DMS79 treated with DMSO at 0.1 percent for 48 hours (cell line): Measurements from ENCODE around the gene CHST11.
"Not testable (repeated sequence)": the region's sequence is repeated elsewhere in the genome, so short reads cannot be mapped to it uniquely, and the experiment has no call there.

ENCODE experiments used
- DNase-seq: peaks from one replicate; lab custom pipeline; 2025; lab: John Stamatoyannopoulos, UW

Gene CHST11

GRCh38 chr12:104767261-104767660 is 310.5 kb downstream of the CHST11 start:
- no peak for DNase-seq

DNA sequence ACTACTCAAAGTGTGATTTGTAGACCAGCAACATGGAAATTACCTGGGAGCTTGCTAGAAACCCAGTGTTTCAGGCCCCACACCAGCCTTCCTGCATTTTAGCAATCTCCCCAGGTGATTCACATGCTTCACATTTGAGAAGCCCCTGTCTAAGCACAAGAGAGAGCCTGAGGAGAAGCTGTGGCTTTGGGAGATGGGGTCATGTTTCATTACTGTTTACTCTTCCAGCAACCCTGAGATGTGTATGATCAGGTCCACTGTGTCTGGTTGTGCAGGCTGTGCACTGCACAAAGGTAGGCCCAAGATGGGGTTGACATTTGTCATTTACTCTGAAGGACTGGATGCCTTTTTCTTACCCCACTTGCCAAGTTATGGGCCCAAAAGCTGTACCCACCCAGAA is 311.3 kb downstream of the CHST11 start:
- no peak for DNase-seq

- DNase-seq = no peak
Observed at GRCh38 chr12:104769144-104769561, 312.4 kb downstream of the CHST11 start.

DNA sequence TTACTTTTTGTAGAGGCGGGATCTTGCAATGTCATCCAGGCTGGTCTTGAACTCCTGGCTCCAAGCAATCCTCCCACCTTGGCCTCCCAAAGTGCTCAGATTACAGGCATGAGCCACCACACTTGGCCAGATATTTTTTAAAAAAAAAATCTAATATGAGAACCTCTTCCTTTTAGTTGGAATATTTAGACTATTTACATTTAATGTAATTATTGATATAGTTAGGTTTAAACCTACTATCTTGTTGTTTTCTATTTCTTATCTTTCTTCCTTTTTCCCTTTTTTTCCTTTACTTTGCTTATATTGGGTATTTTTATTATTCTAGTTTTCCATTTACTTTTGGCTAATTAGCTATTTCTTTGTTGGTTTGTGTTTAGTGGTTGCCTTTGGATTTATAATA is 315.6 kb downstream of the CHST11 start:
- DNase-seq = no peak

GRCh38 chr12:104775731-104776231 is 319.0 kb downstream of the CHST11 start:
- DNase-seq = no peak

GRCh38 chr12:104779134-104779533 is 322.4 kb downstream of the CHST11 start:
- no peak for DNase-seq

GRCh38 chr12:104782296-104782695 is 325.5 kb downstream of the CHST11 start:
- DNase-seq = no peak

GRCh38 chr12:104784592-104784991 is 327.8 kb downstream of the CHST11 start:
- no peak for DNase-seq

GRCh38 chr12:104785886-104786285 is 329.1 kb downstream of the CHST11 start:
- DNase-seq = no peak

DNA sequence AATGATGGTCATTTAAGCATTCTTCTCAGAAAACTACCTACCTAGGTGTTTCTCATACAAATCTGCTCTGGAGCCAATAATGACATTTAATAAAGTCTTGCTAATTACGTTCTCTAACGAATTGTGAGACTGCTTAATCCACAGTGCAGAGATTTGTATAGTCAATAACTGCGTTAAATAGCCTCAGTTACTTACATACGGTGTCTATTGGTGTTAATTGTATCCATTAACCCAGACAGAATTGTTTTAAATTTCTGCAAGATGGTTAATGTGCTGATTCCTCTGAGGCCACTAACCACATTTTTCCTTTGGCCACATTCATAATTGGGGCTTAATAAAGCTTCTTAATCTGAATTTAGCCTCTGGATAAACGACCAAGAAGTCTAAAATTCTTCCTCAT is 329.6 kb downstream of the CHST11 start:
- DNase-seq = no peak

DNA sequence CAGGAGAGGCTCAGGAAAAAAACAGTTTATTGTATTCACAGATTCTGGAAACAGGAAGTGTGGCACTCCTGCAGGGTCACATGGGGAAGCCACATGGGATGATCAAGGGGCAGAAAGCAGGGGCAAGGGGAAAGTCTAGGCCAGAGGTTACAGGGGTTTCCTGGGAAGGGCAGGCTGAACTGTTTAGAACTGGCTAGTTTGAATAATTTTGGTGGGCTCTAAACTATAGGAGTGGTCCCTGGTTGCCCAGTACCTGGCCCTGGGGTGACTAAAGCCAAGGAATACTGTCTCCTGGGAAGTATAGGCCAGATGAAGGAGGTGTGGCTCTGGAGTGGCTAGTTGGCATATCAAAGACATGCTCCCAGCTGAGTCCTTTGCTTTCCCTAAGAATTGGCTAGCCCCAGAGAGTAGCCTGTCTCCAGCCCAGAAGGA is 332.1 kb downstream of the CHST11 start:
- no peak for DNase-seq

DNA sequence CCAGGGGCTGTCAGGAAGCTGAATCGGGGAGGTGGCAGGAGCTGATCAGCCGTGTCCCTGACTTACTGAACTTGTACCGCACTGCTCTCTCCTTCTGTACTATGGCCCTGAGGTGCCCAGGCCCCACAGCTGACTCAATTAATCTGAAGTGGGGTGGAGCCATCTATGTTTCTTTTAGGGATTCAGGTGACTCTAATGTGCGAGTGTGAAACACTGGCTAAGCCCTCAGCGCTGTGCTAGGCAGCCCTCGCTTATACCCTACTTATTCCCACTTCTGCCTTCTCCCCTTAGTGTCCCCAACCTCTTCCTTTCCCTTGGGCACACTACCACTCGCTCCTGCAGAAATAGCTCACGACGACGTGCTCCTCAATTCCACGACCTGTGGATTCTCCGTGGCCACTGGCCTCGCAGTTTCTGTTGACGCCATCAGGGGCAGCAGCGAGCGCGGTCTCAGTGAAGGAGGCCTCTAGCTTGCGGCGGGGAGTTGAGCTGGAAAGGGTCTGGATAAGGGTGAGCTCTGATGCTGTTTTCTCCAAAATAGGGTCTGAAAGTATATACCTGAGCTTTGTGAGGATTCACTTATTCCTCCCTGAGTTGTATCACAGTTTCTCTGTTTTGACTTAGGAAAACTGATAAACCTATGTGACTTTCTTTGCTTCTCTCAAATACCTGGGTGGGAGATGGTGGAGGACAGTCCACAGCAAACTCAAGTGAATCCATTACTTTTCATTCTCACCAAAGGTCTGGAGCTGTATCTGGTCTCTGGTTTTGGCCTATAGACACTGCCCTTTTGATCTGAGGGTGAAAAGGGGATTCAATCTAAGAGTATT is 333.8 kb downstream of the CHST11 start:
- no peak for DNase-seq

DNA sequence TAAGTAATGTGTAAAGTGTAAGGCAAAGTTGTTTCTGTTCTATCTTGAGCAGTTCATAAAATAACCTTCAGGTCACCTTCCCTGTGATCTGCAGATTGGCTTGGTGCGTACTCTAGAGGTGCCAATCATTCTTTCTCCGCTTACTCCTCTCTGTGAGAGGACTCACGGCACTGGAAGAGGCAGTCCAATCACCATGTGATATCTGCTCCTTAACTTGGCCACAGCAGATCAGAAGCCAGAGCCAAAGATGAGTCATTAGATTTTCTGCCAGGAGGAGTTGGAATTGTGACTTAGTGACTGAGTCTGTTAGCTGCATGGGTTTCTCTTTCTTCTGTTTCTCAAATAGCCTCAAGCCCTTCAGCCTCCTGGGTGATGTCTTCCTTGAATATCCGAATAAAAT is 335.8 kb downstream of the CHST11 start:
- no peak for DNase-seq

- DNase-seq = no peak
Observed at GRCh38 chr12:104793285-104793684, 336.5 kb downstream of the CHST11 start.

DNA sequence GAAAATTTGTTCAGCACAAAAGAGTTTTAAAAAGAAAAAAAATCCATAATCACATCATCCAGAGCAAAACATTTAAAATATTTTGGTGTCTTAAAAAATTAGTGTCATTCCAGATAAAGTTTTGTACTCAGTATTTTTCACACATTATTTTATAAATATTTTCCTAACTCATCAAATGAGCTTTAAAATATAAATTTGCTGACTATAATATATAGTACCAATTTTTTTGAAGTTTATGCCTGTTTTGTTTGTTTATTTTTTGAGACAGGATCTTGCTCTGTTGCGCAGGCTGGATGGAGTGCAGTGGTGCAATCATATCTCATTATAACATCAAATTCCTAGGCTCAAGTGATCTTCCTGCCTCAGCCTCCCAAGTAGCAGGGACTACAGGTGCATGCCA is 337.2 kb downstream of the CHST11 start:
- DNase-seq = no peak

DNA sequence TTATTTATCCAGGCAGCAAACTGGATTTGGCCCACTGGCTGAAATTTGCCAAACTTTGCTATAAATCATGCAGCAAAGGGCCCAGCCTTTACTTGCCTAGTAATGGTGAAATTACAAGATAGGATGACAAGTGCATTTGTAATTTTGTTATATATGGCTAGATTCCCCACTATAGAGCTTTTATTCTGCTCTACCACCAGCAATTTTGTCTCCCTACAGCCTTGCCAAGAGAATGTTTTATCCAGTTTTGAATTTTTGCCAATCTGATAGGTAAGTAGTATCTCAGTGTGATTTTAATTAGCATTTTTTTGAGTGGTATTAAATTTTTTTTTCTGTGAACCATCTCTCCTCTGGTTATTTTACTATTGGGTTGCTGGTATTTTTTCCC is 339.7 kb downstream of the CHST11 start:
- no peak for DNase-seq

DNA sequence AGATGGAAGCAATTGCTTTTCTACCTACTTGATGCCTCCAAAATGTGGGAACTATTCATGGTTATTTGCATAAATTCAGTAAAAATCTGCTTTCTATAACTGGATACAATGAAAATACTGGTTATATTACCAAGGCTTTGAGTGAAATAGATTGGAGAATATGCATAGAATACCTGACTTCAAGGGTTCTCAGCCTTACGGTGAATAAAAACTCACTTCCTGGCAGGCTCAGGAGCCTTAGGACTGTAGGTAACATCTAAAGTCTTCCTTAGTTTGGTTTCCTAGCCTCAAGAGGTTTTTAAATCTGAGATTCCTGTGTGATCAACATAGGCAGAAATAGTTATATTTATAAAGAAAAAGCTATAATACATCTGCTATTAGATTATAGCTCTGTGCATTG is 342.7 kb downstream of the CHST11 start:
- no peak for DNase-seq

DNA sequence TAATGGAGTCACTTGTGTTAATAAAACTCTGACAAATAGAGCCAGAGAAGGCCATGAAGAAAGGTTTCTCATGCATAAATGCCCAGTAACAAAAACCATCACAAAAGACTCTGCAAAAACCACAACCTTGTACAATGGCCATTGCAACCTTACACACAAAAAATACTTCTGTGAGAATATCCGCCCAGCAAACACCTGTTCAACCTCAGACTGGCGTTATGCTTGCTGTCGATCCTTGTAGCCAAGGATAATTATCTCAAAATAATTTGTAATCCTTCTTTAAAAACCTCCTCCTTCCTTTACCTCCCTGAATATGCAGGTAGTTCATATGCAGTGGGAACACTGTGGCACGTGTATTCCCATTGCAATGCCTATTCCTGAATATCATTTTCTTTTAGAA is 344.3 kb downstream of the CHST11 start:
- DNase-seq = no peak

DNA sequence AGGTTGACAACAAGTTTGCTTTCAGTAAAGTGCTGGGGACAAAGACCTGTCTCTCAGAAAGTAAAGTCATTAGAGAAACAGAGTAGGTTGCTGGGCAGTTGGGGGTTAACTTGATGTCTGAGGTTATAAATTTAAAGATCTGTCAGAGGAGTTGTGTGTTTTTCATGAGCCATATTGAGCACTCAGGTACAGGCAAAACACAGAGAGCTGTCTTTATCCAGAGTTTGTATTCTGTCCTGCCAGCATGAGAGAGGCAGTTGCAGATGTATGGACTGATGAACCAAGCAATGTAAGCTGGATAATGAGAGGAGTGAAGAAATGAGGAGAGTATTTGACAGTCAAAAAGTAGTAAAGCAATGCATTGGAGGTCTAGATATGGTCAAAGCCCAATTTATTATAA is 344.7 kb downstream of the CHST11 start:
- no peak for DNase-seq

GRCh38 chr12:104802208-104802607 is 345.5 kb downstream of the CHST11 start:
- no peak for DNase-seq

- no peak for DNase-seq
Observed at GRCh38 chr12:104805186-104805585, 348.4 kb downstream of the CHST11 start.

DNA sequence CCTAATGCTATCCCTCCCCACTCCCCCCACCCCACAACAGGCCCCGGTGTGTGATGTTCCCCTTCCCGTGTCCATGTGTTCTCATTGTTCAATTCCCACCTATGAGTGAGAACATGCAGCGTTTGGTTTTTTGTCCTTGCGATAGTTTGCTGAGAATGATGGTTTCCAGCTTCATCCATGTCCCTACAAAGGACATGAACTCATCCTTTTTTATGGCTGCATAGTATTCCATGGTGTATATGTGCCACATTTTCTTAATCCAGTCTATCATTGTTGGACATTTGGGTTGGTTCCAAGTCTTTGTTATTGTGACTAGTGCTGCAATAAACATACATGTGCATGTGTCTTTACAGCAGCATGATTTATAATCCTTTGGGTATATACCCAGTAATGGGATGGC is 349.4 kb downstream of the CHST11 start:
- DNase-seq = not testable (repeated sequence)

DNA sequence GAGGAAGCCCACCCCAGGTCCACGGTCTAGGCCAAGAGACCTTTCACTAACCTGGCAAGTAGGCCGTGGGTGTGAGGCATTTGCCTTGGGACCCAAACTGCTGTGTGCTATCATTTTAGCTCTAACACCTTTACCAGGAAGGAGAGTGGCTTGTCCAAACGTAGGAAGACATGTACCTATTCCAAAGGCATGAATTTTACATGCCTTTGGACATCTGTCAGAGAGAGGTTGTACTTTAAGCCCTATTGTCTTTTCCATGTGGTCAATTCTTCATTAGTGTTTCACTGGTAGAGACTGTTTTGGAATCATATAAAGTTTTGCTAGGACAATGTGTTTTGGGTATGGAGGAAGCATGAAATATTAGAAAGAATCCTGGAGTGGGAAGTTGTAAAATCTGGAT is 352.5 kb downstream of the CHST11 start:
- DNase-seq = no peak
